GM12801 (cell line): ENCODE data around the gene CGREF1.

Experiments used
- TF ChIP-seq, protein P1 (sequence below): IDR thresholded peaks from one replicate; pipeline ENCODE4 v1.5.1; 2011; ENCODE audit warnings: control low read depth; ENCODE audit not compliant: insufficient read length; ENCODE audit errors: extremely low read depth

The CGREF1 gene

DNA sequence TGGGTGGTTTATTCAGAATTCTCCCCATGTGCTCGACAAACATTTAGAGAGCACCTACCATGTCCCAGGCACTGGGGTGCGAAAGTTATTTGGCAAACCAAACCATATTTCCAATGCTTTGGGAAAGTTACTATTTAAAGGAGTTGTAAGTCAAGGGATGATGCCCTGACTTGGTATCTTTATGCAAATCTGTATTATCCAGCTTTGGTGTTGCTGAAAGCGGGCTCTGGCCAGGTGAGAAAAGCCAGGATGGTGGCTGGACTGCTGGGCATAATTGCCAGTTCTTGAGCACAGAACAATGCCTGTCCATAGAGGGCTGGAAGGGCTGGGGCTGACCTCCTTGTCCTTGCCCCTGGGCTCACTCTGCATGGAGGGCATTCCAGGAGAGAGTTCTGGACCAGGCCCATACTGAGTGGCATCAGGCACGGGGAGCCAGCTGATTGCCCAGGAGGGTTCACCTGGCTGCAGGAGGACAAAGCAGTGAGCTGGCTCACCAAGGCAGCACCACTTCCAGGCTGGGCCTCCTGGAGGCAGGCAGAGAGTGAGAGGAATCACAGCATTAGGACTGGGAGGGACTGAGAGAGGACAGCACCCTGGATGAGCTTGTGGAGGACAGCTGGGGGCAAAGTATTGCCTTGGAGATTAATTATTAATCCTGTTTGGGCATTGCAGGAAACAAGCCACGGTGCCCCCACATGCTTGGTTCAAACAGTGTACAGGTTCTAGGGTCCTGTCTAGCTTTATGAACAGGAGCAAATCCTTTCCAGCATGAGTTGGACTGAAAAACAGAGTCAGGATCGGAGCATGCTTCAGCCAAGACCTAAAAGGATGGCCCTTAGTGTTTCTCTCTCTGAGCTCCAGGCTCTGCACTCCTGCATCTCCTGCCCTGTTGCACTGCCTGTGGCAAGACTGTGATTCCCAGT is 25.2 kb downstream of the CGREF1 start:
- TF ChIP-seq, protein P1, sequence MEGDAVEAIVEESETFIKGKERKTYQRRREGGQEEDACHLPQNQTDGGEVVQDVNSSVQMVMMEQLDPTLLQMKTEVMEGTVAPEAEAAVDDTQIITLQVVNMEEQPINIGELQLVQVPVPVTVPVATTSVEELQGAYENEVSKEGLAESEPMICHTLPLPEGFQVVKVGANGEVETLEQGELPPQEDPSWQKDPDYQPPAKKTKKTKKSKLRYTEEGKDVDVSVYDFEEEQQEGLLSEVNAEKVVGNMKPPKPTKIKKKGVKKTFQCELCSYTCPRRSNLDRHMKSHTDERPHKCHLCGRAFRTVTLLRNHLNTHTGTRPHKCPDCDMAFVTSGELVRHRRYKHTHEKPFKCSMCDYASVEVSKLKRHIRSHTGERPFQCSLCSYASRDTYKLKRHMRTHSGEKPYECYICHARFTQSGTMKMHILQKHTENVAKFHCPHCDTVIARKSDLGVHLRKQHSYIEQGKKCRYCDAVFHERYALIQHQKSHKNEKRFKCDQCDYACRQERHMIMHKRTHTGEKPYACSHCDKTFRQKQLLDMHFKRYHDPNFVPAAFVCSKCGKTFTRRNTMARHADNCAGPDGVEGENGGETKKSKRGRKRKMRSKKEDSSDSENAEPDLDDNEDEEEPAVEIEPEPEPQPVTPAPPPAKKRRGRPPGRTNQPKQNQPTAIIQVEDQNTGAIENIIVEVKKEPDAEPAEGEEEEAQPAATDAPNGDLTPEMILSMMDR: no peak

DNA sequence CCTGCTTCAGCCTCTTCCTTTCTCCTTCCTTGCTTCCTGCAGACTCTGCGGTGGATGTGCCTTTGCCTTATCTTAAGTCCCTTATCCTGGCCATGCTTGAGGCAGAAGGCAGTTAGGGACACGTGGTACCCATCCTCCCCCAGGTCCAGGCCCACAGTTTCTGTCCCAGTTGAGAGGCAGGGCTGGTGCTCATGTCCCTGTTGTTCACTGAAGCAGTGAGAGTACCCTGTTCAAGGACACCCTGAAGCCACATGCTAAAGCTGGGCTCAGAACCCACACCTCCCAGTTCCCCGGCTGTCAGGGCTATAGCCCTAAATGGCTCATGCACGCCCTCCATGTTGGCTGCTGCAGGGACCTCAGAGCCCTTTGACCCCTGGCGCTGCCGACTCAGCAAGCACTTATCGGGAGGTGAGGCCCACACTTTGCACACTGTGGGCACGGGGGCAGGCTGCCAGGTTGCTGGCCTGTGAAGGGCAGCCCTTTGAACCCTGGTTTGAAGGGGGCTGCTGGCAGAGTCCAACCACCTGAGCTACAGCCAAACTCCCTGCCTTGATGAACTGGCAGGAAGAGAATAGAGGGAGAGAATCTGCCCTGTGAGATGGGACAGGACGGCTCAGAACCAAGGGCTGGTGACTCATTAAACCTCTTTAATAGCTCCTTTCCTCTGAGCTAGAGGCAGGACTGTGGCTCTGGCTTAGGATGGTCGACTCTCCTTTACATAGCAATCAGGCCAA is 26.1 kb downstream of the CGREF1 start:
- TF ChIP-seq, protein P1: no peak

DNA sequence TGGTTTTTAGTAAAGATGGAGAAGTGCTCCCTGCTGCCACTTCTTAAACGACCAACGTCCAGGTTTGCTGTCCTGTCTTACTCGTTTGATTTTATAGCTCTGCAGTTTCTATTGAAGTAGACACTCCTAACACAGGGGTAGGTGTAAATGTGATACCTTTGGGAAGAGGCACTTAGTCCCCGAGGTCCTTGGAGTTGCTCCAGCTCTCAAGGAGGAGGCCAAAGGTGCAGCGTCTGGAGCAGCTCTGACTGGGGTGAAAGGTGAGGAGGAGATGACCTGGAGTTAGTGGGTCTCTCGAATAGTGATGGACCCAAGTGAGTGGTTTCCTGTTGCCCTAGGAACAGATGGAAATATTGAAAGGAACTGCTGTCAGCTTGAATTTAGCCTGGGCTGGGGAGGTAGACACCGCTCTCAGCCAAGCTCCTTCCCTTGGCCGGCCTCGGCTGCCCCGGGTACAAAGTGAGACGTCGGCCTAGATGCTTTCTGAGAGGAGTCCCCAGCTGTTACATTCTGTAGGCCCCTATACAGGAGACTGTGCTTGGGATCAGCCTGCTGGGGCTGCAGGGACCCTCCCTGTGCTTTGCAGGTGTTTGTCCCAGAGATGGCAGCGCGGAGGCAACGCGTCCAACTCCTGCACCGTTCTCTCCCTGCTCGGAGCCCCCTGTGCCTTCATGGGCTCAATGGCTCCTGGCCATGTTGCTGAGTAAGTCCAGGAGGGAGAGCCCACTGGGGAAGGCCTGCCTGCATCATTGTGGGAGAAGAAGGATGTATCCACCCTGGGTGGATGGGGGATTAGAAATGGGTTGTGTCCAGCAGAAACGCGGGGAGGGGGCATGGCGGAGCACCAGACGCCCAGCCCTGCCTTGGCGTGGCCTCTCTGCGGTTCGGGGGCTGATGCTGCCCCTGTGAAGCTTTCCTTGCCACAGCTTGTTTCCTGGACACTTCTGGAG is 26.9 kb downstream of the CGREF1 start:
- TF ChIP-seq, protein P1: no peak

DNA sequence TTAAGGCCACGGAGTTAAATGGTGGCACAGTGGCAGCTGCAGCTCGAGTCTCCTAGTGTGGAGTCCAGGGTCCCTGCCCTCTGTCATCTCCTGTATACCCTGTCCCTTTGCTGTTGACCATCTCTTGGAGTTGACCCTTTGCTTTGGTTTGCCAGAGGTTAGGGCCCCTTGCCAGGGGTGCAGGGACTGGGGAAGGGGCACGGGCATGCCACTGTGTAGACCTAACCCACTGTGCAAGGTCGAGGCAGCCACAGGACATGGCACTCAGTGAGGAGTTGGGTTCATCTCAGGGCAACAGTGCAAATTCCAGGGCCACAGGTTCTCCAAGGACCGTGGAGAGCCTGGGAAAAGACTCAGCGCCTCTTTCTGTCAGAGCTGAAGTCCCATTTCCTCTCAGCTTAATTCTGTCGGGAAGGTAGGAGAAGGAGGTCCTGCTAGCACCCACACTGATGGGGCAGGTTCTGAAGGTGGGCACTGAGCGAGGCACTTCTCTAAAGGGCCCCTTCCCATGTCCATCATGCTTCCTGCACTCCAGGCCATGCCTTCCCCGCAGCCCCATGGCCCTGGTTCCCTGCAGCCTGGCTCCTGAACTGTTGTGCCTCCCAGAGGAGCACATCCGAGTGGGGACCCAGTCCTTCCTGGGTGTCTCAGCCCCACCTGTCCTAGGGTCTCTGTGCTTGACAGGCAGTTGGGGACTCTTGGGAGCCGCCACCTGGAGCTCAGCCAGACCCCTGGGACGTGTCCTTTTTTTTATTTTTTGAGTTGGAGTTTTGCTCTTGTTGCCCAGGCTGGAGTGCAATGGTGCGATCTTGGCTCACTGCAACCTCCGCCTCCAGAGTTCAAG is 29.6 kb downstream of the CGREF1 start:
- TF ChIP-seq, protein P1: no peak

DNA sequence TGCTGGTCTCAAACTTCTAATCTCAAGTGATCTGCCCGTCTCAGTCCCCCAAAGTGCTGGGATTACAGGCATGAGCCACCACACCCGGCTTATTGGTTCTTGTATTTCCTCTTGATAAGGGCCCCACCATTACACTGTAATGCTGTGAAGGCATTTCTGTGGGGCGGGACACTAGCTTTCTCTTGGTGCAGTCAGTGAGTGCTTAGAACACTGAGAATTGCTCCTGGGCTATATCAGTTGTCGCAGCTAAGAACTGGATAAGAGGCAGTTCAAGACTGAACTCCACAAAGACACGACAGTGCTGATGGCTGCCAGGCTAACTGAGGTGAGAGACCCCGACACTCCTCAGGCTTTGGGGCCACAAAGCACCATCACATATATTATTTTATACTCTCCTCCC is 30.3 kb downstream of the CGREF1 start:
- TF ChIP-seq, protein P1: no peak

DNA sequence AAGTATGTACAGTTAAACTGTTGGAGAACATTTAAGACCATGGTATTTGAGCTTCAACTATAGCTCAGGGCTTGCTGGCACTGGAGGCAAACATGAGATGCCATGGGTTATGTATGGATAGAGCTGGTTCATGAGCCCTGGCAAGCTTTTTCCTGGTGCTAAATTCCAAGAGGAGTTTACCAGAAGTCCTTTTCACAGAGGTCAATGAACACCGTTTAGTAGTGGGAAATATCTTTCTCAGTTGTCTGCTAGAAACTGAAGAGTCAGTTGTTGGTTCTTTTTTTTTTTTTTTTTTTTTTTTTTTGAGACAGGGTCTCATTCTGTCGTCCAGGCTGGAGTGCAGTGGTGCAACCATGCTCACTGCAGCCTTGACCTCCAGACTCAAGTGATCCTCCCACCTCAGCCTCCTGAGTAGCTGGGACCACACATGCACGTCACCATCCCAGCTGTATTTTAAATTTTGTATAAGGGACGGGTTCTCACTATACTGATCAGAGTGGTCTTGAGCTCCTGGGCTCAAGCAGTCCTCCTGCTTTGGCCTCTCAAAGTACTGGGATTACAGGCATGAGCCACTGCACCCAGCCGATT is 31.0 kb downstream of the CGREF1 start:
- TF ChIP-seq, protein P1: no peak
